GM21390 (cell line): Measurements from ENCODE around the gene TTYH1.

Experiments
- ATAC-seq: cut with Tn5 transposase; IDR thresholded peaks from one replicate; pipeline ENCODE4 v1.9.1; 2021; ENCODE audit not compliant: unreplicated experiment

Gene TTYH1

DNA sequence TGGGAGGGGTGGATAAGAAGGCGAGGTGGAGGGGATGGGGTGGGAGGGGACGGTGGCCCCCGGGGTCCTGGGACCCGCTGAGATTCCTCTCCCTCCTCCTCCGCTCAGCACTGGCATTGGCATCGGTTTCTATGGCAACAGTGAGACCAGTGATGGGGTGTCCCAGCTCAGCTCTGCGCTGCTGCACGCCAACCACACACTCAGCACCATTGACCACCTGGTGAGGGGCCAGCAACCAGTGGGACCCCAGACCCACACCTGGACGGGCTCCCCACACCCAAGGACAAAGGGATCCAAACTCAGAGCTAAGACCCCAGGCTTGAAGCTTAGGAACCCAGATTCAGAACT lies 5.9 kb downstream of the TTYH1 start:
- ATAC-seq = no peak

DNA sequence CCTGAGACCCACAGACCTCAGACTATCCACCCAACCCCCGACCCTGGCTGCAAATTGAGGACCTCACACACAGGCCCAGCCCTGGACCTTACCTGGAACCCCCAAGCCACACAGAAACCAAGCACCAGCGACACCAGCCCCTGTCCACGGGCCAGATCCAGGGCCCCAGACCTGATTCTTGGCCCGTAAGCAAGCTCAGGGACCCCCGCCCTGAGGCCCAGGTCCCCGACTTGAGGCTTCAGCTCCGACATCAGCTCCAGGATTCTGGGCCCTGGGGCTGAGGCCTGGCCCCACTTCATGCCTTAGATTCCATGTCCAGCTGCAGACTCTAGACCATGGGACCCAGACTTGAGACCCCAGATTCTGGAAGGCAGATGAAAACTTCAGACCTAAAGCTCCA lies 6.3 kb downstream of the TTYH1 start:
- no peak for ATAC-seq

DNA sequence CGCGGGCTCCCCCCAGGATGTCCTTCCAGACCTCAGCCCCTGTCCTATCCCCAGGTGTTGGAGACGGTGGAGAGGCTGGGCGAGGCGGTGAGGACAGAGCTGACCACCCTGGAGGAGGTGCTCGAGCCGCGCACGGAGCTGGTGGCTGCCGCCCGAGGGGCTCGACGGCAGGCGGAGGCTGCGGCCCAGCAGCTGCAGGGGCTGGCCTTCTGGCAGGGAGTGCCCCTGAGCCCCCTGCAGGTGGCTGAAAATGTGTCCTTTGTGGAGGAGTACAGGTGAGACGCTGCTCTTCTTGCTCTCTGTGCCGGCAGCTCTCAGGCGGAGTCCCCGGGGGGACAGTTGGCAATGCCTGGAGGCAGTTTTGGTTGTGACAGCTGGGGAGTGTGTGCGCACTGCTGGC lies 6.9 kb downstream of the TTYH1 start:
- no peak for ATAC-seq

DNA sequence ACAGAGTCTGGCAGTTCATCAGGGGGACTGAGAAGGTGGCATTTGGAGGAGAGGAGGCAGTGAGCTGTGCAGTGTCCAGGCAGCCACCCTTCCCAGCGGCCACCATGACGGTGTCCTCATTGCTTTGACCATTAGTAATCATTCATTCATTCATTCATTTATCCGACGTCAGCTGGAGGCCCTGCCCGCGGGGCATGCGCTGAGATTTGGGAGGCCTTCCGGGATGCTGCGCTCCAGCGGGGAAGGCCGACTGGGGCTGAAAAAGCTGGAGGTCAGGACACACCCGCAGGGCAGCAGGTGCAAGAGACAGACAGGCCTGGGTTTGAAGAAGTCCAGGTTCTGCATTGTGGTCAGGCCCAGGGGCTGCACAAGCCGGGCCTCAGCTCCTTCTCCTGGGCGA lies 8.9 kb downstream of the TTYH1 start:
- ATAC-seq = no peak

DNA sequence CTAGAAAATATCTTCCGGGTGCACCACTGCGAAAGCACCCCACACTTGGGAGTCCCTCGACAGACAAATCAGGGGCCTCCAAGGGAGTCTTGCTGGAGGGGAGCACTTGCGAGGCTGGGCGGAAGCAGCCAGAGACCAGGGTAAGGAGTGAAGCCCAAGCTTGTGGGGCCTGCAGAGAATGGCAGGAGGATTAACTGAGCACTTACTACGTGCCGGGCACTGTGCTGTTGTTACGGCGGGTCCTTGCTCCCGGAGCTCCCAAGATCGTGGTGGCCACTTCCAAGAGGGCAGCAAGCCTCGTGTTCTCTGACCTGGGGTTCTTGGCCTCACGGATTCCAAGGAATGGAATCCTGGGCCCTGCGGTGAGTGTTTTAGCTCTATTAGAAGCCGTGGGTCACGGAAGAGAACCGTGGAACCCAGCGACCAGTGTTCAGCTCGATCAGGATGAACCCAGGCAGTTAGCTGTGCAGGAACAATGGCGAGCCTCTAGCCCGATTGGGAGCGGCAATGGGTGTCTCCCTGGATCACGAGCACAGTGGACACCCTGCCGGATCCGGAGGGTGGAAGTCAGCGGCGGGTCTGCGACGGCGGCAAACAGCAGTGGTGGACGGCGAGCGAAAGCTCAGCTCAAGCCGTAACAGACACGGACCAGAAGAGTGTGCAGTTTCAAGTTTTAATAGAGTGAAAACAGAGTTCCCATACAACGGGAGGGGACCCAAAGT lies 9.6 kb downstream of the TTYH1 start:
- ATAC-seq = no peak

DNA sequence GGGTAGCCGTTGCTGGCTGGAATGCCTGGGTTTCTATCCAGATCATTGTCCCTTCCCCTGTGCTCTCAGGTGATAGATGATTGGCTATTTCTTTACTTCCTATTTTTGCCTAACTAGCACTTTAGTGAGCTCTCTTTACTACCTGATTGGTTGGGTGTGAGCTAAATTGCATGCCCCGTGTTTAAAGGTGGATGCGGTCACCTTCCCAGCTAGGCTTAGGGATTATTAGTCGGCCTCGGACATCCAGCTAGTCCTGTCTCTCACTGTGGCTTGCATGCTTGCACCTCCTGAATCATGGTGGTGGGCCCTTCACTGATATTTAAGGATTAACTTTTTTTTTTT lies 10.1 kb downstream of the TTYH1 start:
- no peak for ATAC-seq

DNA sequence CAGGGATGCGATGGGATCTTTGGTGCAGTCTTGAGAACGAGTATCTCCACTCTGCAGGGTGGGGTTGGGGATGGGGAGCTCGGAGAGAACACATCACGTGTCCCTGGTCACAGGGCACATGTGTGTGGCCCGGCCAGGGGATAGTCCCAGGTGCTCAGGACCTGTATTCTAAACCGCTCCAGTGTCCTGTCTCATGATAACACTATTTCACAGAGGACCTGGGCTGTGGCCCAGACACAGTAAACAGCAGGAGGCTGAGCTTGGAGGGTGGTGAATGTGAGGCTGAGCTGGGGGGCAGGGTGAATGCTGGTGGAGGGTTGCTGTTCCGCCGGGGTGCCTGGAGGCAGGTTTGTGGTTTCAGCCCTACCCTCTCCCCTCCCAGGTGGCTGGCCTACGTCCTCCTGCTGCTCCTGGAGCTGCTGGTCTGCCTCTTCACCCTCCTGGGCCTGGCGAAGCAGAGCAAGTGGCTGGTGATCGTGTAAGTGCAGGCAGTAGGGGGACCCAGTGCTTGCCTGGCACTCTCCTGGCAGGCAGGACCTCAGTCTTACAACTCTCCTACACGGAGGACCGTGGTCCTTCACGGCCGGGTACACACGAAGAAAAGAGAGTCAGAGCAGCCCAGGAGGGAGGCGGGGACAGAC lies 11.1 kb downstream of the TTYH1 start:
- ATAC-seq = no peak

DNA sequence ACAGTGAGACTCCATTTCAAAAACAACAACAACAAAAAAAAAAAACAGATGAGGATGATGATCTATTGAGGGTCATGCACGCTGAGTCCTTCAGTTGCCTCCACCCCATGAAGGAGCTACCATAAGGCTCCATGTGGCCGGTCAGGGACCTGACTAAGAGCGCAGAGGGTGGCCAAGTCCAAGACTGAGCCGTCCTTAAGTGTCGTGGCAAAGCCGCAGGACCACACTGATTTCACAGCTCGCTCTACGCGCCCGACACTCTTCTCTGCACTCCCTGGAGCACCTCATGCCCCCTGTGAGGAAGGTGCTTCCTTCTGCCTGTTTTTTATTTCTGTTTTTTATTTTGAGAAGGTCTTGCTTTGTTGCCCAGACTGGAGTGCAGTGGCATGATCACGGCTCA lies 12.3 kb downstream of the TTYH1 start:
- ATAC-seq = no peak

DNA sequence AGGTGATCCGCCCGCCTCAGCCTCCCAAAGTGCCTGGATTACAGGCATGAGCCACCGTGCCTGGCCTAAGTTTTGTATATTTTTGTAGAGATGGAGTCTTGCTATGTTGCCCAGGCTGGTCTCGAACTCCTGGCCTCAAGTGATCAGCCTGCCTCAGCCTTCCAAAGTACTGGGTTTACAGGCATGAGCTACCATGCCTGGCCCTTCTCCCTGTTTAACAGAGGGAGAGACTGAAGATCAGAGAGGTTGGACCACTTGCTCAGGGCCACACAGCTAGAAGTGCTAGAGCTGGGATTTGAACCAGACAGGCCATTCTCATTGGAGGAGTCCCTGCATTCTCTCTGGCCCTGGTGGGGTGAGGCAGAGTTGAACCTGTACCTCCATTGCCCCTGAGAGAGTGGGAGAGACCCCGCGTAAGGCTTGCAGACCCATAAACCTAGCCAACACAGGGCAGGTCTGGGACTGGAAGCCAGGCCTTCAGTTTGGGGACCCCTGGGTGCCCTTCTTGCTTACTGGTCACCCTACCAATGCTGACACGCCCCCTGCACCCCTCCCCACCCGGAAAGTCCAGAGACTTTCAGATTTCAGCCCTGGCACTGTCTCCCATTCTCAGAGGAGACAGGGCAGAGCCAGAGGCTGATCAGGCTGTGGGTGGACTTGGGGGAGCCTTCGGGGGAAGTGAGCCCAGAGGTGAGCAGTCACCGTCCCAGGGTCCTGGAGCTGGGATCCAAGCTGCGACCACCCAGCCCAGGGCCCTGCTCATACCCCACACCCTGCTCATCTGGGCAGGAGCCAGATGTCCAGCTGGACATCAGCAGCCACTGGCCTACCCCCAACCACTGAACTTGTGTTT lies 13.3 kb downstream of the TTYH1 start:
- no peak for ATAC-seq

DNA sequence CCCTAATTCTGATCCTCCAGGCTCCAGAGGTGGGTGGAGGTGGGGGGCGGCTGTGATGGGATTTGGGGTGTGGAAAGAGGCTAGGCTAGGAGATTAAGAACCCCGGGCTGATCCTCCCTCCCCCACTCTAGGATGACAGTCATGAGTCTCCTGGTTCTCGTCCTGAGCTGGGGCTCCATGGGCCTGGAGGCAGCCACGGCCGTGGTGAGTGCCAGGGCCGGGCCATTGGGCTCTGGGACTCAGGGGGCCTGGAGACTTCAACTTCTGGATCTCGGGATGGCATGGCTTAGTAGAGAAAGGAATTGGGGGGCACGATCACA lies 13.9 kb downstream of the TTYH1 start:
- ATAC-seq = no peak

DNA sequence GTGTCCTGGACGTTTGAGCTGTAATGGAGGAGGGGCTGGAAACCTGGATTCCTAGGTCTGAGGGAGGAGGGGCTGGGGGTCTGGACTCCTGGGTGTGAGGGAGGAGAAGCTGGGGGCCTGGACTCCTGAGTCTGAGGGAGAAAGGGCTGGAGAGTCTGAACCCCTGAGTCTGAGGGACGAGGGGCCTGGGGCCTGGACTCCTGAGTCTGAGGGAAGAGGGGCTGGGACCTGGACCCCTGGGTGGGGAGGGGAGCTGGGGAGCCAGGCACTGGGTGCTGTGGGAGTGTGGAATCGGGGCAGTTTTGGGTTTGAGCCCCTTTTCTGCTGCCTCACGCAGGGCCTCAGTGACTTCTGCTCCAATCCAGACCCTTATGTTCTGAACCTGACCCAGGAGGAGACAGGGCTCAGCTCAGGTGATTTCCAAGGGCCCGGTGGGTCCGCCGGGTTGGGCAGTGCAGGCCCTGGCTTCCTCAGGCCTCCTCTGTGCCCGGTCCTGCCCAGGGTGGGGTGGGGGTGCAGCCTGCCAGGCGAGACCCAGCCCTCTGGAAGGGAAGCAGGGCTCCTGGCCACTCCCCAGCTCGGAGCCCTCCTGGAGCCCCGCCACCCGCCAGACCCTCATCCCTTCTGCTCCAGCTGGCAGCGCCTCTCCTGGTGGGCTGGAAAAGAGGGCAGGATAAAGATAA lies 14.4 kb downstream of the TTYH1 start:
- no peak for ATAC-seq

DNA sequence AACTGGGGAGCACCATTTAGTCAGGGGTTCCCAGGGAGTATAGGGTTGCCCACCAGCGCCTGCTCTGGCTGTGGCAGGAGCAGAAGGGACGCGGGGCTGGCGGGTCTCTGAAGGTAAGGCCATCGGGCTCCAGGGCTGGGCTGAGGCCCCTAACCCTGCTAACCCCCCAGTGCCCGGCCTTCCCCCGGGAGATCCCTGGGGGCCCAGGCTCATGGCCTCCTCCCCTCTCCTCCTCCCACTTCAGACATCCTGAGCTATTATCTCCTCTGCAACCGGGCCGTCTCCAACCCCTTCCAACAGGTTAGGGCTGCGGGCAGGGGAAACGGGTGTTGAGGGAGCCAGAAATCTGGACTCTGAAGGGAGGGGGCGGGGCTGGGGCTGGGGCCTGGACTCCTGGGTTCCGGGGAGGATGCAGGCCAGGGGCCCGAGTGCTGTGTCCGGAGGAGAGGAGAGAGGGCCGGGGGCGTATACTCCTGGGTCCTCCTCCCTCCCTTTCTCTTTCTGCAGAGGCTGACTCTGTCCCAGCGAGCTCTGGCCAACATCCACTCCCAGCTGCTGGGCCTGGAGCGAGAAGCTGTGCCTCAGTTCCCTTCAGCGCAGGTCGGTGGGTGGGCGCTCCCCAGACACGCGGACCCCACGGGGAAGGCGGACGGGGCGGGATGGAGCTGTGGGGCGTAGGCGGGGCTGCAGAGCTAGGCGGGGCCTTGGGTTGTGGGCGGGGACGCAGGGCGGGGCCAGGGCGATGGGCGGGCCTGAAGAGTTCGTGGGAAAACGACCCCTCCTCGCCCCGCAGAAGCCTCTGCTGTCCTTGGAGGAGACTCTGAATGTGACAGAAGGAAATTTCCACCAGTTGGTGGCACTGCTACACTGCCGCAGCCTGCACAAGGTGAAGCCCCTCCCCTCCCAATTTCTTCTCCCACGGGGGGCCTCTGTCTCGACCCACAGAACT lies 15.3 kb downstream of the TTYH1 start:
- ATAC-seq = no peak

DNA sequence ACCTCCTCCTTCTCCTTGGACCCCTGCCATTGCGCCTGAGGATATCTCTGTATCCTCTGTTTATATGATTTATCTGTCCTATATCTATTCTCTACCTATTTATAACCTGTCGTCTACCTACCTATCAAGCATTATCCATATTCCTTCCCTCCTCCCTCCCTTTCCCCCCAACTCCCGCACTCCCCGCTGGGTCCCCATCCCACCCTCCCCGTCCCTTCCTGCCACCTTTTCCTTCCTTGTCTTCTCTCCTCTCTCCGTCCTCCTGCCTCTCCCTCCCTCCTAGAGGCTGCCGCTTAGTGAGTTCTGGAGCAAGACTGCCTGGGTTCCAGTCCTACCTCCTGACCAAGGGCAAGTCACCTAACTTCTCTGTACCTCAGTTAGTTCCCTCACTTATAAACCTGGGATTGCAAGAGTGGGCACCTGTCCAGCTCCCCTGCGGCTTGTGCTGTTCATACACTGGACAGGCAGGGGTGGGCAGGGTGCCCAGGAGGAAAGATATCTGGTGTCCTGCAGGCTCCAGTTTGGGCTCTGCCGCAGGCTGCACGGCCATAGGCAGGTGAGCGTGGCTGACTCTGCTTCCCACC lies 16.1 kb downstream of the TTYH1 start:
- ATAC-seq = no peak

DNA sequence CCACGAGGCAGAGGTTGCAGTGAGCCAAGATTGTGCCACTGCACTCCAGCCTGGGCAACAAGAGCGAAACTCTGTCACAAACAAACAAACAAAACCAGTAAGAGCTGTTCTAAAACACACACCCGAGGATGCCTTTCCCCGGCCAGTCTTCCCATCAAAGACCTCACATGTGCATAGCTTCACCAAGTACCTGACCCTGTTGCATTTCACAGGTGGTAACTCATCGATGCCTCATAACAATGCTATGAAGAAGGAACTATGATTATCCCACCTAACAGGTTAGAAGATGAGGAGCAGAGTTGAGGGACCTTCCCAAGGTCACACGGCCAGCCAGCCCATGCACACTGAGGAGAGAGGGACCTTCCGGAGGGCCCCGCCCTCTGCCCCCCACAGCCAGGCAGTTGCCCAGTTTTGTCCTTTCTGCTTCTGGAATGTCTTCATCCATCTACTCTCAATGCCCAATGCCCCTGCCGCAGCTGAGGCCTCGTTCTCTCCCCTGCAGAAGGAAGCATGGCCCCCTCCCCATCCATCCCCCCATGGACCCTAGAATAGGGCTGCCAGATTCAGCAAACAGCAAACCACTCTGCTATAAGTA lies 17.0 kb downstream of the TTYH1 start:
- no peak for ATAC-seq

DNA sequence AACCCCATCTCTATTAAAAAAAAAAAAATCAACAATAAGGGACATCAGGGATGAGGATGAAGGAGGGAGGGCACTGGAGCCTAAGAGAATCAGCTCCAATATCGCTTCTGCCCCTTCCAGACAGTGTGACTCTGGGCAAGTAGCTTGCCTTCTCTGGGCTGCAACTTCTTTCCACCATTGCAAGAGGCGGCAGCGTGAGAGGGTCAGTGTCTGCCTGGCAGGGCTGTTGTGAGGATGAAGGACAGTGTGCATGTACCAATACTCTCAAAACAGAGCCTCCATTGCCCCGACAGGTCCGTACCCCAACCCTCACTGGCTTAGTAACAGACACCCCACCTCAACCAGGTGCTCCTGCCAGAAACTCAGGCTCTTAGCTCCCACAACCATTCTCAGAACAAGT lies 18.4 kb downstream of the TTYH1 start:
- ATAC-seq = no peak

DNA sequence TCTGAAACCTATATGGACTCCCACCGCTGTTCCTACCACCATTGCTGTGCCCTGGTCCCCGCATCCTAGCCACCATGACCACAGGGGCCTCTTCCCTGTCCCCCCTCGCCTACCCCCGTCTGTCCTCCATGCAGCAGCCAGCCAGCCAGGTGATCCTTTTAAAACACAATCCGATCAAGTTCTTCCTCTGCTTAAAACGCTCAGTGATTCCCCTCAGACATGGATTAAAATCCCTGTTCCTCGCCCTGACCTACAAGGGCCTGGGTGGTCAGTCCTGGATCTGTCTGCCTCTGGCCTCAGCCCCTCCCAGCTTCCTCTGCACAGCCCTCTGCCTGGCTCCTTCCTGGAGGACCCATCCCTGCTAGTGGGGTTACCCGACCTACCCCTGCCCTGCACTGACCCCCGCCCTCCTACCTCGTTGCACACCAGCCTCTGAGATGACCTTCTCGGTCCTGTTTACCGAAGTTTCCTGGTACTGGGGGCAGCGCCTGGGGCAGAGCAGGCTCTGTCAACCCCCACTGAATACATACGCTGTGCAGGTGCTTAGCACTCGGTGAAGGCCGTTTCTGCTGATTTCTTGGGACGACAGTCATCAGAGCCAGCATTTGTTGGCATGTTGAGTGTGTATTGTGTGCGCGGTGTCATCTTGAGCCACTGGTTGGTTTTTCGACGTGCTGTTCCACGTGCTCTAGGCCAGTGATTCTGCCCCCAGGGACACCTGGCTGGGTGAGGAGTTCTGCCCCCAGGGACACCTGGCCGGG lies 19.0 kb downstream of the TTYH1 start:
- ATAC-seq = no peak

DNA sequence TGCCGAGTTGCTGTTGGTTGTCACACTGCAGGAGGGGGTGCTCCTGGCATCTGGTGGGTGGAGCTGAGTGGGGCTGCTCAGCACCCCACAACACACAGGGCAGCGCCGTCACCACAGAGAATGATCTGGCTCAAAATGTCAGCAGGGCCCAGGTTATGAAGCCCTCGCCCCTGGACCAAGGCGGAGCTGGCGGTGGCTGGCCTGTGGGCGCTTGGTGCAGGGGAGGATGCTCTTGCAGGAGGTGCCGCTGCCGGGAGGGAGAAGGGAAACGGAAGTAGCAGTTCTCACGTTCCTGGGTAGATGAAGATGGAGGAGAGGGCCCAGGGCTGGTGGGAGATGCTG lies 19.6 kb downstream of the TTYH1 start:
- ATAC-seq = no peak

DNA sequence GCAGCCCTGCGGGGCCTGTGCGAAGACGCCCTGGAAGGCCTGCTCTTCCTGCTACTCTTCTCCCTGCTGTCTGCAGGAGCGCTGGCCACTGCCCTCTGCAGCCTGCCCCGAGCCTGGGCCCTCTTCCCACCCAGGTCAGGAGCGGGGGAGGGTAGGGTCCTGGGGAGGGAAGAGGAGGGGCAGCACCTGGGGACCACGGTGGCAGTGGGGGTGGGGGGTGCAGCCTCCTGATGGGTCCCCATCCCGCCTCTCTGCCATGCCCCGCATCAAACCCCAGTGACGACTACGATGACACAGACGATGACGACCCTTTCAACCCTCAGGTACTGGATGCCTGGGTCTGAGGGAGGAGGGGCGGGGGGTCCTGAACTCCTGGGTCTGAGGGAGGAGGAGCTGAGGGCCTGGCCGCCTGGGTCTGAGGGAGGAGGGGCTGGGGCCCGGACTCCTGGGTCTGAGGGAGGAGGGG lies 20.3 kb downstream of the TTYH1 start:
- no peak for ATAC-seq

DNA sequence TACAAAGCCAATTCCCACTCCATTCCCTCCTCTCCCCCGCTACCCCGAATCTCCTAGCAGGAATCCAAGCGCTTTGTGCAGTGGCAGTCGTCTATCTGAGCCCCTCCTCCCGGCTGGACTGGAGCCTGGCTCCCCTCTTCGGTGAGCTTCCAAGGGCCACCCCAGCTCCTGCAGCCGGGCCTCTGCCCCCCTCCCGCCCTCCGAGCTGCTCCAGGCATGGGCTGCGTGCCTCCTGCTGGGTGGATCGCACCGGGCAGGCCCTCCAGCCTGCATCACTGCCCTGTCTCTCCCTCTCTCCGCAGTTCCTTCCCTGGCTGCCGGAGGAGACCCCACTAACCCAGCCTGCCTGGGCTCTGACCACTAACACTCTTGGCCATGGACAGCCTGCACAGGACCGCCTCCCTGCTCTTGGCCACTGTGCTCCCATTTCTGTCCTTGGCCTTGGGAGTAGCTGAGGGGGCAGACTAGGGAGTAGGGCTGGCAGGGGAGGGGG lies 20.8 kb downstream of the TTYH1 start:
- ATAC-seq = no peak
